Psoas muscle (tissue), 8 donors: ENCODE data around the gene ALDH1A1. TPM values are rescaled to one million over a fixed set of nuclear protein-coding genes. Genes with fewer than 3 reads are reported as not detected.

ENCODE experiments used
- ATAC-seq, 4 donors: fragments of 200-7000 bp; cut with Tn5 transposase; one replicate each; pipeline ENCODE4 v1.9.1; 2020; ENCODE audit warnings: moderate library complexity in 3 of 4, mild to moderate bottlenecking in 2 of 4
- DNase-seq, 2 donors: peaks; one replicate each; pipeline ENCODE4 v3.0.0-alpha.2; 2020
- H3K27ac ChIP-seq: fragments of 200-600 bp; one replicate; pipeline ENCODE4 v1.8.0; 2022
- H3K27me3 ChIP-seq, 3 donors: fragments of 200-600 bp in 1 of 3; one replicate each; pipeline versions ENCODE4 v1.6.1 to v1.8.0; 2013 to 2022; ENCODE audit warnings: low read length in 2 of 3, mild to moderate bottlenecking in 2 of 3, moderate library complexity in 1 of 3; ENCODE audit not compliant: insufficient read depth in 3 of 3
- H3K36me3 ChIP-seq, 2 donors: fragments of 200-600 bp in 1 of 2; one replicate each; pipeline versions ENCODE4 v1.6.1 to v1.8.0; 2013 to 2022; ENCODE audit warnings: low read depth in 1 of 2, mild to moderate bottlenecking in 1 of 2, moderate library complexity in 1 of 2; ENCODE audit not compliant: insufficient read depth in 1 of 2
- H3K4me1 ChIP-seq: fragments of 200-600 bp; one replicate; pipeline ENCODE4 v1.8.0; 2022
- H3K4me3 ChIP-seq: fragments of 200-600 bp; one replicate; pipeline ENCODE4 v1.8.0; 2022; ENCODE audit warnings: mild to moderate bottlenecking
- H3K9me3 ChIP-seq: fragments of 200-600 bp; one replicate; pipeline ENCODE4 v1.8.0; 2022
- WGBS, 3 donors: extraction: QIAGEN DNeasy Blood & Tissue Kit; methylation state at CpG; one replicate each; pipeline versions ENCODE4 v1.1.6 to v1.1.7; 2013; 5-methylcytosine and 5-hydroxymethylcytosine counted together
- intact Hi-C, 2 donors: fragments of 100-400 bp; cut with DNase I; formaldehyde crosslinking; loops; one replicate each; pipeline versions ENCODE4 v1.11.0 to v1.14.2; 2022
- polyA plus RNA-seq, 3 donors: library from polyadenylated mRNA; stranded (reverse); fragments of 200-250 nt; gene quantifications; one replicate each; pipeline ENCODE4 v1.2.3, GENCODE V29; 2013
- total RNA-seq, 4 donors: library from RNA; stranded (reverse); fragmentation: NEBNext Ultra II Directional in 2 of 4; extraction: Animal tissue kit (Norgen Biotek cat#: 25700) in 2 of 4; gene quantifications; one replicate each; pipeline versions ENCODE4 v1.2.1 to v1.2.4, GENCODE V29; 2021 to 2023
- TF ChIP-seq, protein P1 (sequence below): fragments of 200-600 bp; IDR thresholded peaks from one replicate; pipeline ENCODE4 v1.8.0; 2022; ENCODE audit warnings: antibody characterized with exemption
- donor health status: healthy with polysubstance abuse.
- donor health status: DM: no; HTN: no; CAD: no; lungs with moderate emphysema.
- donor health status: Bipolar disorder and iron deficiency.
- donor health status: healthy.
- donor health status: DM: yes; HTN: yes; CAD: no.
- donor health status: DM: no; HTN: no; CAD: no.
- donor health status: DM: no; HTN: no; CAD: no.
- donor health status: DM: yes; HTN: yes; CAD: no.

ALDH1A1 gene
- total and polyA plus RNA-seq, 7 donors: 7.0 to 57.0 (median 21.0) TPM

DNA sequence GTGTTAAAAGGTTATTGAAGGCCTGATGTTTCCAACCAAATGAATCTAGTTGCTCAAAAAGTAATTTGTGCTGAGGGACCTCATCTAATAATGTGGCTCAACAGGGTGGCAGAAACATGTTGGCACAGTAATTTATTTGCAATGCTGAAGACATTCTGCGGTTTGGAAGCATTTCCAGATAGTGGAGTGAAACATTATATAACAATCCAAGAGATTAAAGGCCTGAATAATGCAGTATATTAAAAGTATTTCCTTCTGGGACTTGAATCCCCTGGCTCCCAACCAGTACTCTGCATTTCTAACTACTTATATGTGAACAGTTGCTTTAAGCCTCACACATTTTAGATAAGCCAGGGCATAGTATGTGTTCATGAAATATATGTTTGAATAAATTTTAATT lies 25.9 kb upstream of the ALDH1A1 start:
- Histone ChIP-seq H3K4me3 (no peak overlapping the region), H3K27me3 (no peaks in the 10 kb centered on the region), H3K27ac (no peak overlapping the region), H3K4me1 (peaks cover 11% of the 10 kb centered on the region), H3K36me3 (no peaks in the 10 kb centered on the region), H3K9me3 (no peaks in the 10 kb centered on the region)
- ATAC-seq: peak in 2 of 4 donors; percentile 44 to 53
- WGBS, 3 donors: 45 to 71% (median 48%) methylated on average over 1 of the region's 1 CpG
- TF ChIP-seq, protein P1, sequence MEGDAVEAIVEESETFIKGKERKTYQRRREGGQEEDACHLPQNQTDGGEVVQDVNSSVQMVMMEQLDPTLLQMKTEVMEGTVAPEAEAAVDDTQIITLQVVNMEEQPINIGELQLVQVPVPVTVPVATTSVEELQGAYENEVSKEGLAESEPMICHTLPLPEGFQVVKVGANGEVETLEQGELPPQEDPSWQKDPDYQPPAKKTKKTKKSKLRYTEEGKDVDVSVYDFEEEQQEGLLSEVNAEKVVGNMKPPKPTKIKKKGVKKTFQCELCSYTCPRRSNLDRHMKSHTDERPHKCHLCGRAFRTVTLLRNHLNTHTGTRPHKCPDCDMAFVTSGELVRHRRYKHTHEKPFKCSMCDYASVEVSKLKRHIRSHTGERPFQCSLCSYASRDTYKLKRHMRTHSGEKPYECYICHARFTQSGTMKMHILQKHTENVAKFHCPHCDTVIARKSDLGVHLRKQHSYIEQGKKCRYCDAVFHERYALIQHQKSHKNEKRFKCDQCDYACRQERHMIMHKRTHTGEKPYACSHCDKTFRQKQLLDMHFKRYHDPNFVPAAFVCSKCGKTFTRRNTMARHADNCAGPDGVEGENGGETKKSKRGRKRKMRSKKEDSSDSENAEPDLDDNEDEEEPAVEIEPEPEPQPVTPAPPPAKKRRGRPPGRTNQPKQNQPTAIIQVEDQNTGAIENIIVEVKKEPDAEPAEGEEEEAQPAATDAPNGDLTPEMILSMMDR: no peak
- DNase-seq: no peak
- intact Hi-C loops: no loop called here

DNA sequence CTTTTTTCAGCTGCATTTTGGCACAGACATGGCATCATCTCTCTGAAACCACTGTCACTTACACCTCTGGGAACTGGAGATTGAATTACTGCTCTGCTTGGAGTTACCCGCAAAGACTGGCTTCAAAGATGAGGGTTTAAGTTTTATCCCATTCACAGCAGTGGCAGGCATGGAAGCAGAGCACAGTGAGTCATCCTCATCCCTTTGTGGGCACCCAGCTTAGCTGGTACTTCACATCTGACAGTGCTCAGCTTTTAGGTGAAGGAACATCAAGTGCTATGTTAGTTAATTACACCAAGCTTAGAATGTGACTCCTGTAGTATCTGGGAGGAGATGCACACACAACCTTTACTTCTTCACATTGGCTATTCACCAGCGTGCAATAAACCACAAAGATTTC lies 24.8 kb upstream of the ALDH1A1 start:
- TF ChIP-seq, protein P1: no peak
- 74 to 93% (median 81%) methylated on average over 2 of the region's 2 CpGs for WGBS, 3 donors
- intact Hi-C loops: no loop called here

DNA sequence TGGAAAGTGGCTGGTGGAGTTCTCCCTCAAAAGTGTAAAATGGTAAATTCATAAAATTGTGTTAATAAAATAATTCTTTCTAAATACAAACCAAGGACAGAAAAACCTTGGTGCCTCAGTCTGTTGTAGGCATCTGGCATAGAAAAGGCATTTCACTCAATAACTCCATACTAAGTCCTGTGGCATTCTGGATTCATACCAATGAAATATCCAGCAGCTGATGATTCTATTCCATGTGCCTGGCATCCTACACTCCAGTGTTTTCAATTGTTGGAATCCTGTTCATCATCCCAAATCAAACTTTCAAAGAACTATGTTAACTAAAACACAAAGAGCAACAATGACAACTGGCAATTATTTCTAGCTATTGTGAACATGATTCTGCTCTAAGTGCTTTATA lies 21.6 kb upstream of the ALDH1A1 start:
- no peak overlapping the region for H3K27ac ChIP-seq

More for the DNA sequence above, 24.8 kb upstream of the ALDH1A1 start:
- Histone ChIP-seq H3K4me3 (no peak overlapping the region), H3K36me3 (no peaks in the 10 kb centered on the region), H3K4me1 (peaks cover 4% of the 10 kb centered on the region), H3K27me3 (no peaks in the 10 kb centered on the region), H3K27ac (no peak overlapping the region), H3K9me3 (no peaks in the 10 kb centered on the region)
- DNase-seq: no peak
- ATAC-seq: peak in 3 of 4 donors; percentile 37 to 79 (median 61)

DNA sequence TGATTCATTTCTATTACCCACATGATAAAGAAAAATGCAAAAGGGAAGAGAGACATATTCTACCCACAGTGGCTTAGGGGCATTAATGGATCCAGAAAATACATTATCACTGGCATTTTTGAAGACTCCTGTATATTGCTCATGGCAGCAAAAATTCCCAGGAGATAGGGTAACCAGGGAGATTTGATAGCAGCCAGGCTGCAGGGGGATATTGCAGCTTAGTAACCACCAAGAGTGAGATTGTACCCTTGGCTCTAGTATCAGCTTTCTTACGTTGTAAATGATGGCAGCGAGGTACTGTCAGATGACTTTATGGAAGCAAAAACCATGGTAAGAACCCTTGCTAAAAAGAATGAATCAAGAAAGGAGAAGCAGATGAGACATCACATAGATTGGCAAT lies 19.8 kb upstream of the ALDH1A1 start:
- no peak for ATAC-seq
- intact Hi-C loops: no loop called here
- Histone ChIP-seq H3K4me3 (no peak overlapping the region), H3K27ac (no peak overlapping the region), H3K27me3 (no peaks in the 10 kb centered on the region), H3K4me1 (no peaks in the 10 kb centered on the region), H3K36me3 (no peaks in the 10 kb centered on the region), H3K9me3 (no peaks in the 10 kb centered on the region)
- TF ChIP-seq, protein P1: no peak
- 68 to 94% (median 89%) methylated on average over 2 of the region's 2 CpGs for WGBS, 3 donors
- DNase-seq: no peak

More for the DNA sequence above, 21.6 kb upstream of the ALDH1A1 start:
- intact Hi-C loops: no loop called here
- peaks cover 4% of the 10 kb centered on the region for H3K4me1 ChIP-seq
- DNase-seq (no peak), ATAC-seq (no peak)
- TF ChIP-seq, protein P1: no peak
- H3K4me3 ChIP-seq: no peak overlapping the region
- no peaks in the 10 kb centered on the region for H3K9me3 ChIP-seq
- H3K27me3 ChIP-seq: no peaks in the 10 kb centered on the region
- H3K36me3 ChIP-seq: no peaks in the 10 kb centered on the region

- intact Hi-C loops: no loop called here
- H3K27ac ChIP-seq: no peak overlapping the region
- no peaks in the 10 kb centered on the region for H3K4me1 ChIP-seq
- TF ChIP-seq, protein P1: no peak
- DNase-seq: no peak
- no peaks in the 10 kb centered on the region for H3K27me3 ChIP-seq
- 43 to 55% (median 49%) methylated on average over 2 of the region's 2 CpGs for WGBS, 3 donors
- no peak overlapping the region for H3K4me3 ChIP-seq
- ATAC-seq: no peak
- no peaks in the 10 kb centered on the region for H3K9me3 ChIP-seq
- H3K36me3 ChIP-seq: no peaks in the 10 kb centered on the region
These were observed 18.6 kb upstream of the ALDH1A1 start for GRCh38 chr9:72971411-72971810.
